ACHN (cell line): ENCODE data around the gene MROH2B.

ENCODE experiments used
- DNase-seq: peaks from one replicate; pipeline ENCODE4 v3.0.0-alpha.2; 2015
- in situ Hi-C: cut with HindIII; loops from 2 replicates; pipeline ENCODE4 v1.10.0; 2017; ENCODE audit warnings: low sequenced_read_pairs, low pct_ligation_motif_present, low pct_unique_long_range_greater_than_20kb

Gene MROH2B

DNA sequence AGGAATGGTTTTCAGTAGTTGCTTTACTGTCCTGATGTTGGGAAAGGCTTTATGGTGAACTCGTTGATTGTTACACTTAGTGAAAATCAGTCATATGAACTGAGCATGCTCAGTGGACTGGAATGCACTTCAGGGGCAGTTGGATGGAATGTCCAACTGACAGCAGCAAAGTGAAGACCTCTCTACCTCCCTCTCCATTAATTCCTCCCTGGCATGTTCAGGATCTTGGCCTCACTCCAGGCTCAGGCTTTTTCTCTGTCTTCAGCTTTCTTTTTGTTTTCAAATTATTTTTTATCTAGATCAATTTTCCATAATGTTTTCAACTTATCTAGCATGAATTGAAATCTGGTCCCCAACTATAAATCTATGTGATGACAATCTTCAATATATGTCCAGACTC, at the start of gene MROH2B:
MROH2B (minus strand) TSS at position 101 of the 400 bp plus-strand sequence. CDS start 490 bp downstream, outside the sequence.
- no peak for DNase-seq
- in situ Hi-C loops: no loop called here

DNA sequence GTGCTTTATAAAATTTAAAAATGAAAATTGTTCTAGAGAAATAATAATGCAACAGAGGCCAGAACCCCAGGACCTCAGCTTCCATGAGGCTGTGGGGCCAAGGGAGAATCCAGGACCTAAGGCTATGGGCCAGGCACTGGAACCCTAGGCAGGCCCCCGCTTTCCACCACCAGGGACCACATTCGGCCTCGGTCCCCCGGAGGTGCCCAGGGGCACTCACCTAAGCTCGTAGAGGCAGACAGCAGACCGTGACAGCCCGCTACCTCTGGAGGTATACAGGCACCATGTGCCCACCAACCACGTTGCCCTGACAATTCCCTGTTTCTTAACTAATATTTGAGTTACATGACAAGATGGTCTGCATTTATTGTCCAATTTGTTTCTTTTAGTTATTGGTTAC, 49.5 kb upstream of the MROH2B start:
- no peak for DNase-seq
- in situ Hi-C loops: no loop called here

DNA sequence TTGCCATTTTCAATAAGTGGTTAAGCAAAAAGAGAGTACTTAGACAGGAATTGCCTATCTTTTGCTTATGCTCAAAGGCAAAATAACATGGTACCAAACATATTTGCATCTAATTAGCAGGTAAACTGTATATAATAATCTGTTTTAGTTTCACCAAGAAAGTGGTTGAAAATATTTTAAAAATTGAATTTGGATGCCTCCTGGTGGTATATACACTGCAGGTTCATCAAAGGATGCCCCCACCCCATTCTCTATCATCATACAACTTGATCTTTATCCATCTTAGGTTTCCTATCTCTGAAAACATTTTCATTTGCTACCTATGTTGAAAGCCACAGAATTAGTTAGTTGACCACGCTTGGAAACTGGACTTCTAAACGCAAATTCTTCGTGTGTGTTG, 47.0 kb upstream of the MROH2B start:
- in situ Hi-C loops: no loop called here
- DNase-seq: no peak

DNA sequence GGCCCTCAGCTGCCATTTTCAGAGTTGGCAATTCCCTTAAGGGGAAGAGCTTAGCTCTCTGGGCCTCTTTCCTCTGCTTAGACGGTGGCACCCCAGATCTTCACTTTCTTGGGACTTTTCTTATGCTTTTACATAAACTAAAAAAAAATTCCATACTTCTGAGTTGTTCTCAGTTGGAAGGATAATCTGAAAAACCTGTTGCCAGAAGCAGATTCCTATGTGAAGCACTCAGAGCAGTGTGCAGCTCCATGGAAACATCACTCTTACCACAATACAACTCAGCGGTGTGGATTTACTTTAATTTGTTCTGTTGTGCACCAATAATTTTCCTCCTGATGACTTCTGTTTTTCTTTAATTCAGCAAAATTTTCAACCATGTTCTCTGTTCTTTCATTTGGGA, 44.1 kb upstream of the MROH2B start:
- in situ Hi-C loops: no loop called here

DNA sequence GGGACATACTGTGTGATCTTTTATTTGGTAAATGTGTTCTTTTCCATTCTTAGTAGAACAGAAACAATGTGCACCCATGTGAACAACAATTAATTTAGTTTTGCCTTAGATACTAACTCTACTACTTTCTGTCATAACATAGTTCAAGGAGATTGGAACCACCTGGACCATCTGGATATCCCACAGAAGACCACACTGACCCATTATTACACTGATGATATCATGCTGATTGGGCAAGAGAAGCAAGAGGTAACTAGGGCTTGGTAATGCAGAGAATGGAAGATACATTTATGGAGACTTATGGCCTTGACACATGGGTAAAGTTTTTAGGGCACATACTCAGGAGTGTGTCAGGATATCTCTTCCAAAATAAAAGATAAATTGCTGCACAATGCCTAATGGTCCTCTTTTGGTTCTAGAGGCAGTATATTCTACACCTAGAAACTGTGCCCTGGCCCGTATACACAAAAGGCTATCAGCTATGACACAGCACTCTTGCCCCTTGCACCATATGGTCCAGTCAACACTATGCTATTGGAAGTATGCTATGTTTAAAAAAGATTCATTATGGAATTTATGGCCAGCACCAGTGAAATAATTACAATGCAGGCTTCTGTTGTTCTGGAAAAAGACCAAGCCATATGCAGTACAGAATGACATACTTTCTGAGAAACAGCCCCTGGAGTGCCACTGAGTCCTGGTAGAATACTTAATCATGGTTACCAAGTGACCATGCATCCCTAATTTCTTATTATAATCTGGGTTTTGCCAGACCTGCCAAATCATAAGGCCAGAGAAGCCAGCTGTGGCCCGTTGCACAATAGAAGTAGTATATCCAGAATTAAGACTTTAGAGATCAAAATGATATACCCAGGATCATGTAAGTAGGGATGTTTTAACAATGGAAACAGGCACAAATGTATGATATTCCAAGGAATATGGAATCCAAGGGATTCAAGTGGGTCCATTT, 41.6 kb upstream of the MROH2B start:
- DNase-seq: no peak
- in situ Hi-C loops: no loop called here

More for the DNA sequence above, 44.1 kb upstream of the MROH2B start:
- DNase-seq: no peak

DNA sequence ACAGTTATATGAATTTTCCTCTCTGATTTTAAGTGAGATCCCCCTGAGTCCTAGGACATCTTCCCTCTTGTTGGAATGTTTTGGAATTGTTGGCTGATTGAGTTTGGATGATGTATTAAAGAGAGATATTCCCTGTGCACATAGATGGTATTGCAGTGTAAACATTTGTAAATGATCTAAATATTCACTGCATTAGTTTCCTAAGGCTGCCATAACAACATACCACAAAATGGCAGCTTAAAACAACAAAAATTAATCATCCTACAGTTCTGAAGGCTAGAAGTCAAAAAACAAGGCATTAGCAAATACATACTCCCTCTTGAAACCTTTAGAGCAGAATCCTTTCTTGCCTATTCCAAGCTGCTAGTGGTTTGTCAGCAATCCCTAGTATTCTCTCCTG, 38.0 kb upstream of the MROH2B start:
- no peak for DNase-seq
- in situ Hi-C loops: no loop called here

DNA sequence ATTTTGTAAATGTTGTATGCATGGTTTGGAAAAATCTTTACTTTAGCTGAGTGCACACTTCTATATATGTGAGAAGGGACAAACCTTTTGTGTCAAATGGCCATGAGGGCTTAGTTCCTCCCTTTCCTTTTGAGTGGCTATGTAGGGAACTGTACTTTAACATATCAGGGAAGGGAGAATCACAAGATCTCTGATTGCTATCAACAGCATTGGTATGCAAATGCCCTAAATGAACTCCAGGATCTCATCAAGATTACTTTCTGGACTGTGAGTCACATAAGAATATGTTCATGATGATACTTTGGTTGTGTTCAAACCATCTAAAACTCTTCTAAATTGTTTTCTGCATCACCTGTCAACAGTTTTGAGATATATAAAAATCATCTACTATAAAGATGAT, 31.2 kb upstream of the MROH2B start:
- in situ Hi-C loops: no loop called here

DNA sequence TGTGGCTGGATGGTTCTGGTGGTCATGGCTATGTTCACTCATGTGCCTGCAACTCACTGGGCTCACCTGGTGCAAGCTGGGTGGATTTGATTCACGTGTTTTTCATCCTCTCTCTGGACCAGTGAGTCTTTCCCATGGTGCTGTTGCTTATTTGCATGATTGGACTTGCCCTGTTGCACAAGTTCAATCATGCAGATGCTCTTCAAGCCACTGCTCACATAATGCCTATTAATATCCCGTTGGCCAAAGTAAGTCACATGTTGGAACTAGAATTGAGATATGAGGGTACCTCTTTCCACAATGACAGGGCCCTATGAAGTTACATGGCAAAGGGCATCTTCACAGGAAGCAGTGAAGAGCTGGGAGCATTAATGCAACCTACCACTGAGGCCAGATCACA, 26.5 kb upstream of the MROH2B start:
- no peak for DNase-seq
- in situ Hi-C loops: no loop called here

More for the DNA sequence above, 31.2 kb upstream of the MROH2B start:
- DNase-seq: no peak

DNA sequence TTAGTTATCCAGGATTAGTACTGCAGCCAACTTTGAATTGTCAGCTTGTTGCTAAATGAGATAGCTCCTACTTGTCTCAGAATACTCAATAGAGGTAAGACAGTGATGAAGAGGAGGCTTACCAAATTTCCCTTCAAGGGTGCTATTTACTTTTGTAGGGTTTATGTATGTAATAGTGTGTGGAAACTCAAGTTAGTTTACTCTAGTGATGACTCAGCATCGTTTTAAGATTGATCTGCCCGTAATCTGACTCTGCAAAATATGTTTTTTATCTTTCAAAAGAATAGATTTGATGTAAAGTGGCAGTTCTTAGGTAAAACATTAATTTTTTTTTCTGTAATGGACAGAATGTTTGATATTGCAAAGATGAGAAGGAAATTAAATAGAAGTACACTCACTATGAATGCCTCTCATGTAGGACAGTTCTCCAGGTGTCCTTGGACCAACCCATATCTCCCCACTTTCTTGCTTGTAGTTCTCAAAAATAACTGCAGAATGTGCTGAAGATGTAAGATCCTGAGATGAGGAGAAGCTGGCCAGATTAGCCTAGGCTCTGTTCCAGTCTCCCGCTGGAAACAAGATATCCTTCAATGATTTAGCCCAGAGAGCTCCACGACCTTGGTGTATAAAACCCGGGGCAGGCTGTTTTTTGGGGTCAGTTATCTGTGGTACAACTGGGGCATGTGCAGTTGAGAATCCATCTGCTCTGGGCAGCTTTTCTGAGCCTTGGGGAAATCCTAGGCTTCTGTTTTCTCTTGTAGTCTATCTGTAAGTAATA, 24.4 kb upstream of the MROH2B start:
- no peak for DNase-seq
- in situ Hi-C loops: no loop called here

DNA sequence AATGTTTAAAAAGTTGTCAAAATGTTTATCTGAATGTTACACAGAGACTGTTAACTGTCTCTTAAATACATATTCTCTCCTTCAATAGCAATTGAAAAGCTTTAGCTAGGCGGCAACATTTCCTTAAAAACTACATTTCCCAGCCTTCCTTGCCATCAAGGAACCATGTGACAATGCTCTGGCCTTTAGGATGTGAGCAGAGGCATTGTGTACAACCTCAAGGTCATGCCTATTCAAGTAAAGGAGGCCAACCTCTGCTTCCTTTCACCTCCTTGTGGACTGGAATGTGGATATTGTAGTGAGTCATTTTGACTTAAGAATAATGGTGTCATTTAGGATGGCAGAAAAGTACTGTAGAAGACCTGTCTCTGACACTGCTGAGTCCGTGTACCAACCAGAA, 23.7 kb upstream of the MROH2B start:
- DNase-seq: no peak
- in situ Hi-C loops: no loop called here

DNA sequence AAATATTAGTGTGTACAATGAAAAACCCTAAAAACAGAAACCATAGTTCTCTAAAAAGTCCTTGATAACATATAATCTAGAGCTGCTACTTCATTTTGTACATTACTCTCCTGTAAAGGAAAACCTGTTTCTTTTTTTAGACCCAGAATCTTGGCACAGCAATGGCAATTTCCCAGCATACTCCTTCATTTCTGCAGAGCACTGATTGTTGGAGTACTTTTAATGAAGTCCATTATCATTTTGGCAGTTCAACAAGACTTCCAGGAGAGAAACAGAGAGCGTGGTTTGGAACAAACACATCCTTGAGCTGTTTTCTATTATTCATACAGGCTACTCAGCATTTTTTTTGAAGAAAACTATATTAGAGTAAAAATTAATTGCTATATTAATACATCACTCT, 22.7 kb upstream of the MROH2B start:
- no peak for DNase-seq
- in situ Hi-C loops: no loop called here

DNA sequence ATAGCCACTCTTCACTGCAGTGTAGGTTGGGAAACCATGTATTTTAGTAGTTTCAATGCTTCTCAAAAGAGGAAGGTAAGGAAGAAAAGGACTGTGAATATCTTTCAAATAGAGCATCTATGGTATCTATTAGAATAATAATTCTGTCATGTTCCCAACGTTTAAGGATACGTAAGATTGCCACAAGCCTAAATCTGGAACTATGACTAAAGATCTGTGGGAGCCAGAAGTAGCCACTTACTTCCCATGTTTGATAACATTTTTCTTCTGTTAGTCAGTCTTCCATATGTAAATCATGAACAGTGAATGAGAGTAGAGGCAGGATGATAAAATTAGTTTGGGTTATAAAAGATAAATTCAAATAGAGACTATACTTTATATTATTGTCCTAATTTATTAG, 16.3 kb upstream of the MROH2B start:
- in situ Hi-C loops: no loop called here
- DNase-seq: no peak

DNA sequence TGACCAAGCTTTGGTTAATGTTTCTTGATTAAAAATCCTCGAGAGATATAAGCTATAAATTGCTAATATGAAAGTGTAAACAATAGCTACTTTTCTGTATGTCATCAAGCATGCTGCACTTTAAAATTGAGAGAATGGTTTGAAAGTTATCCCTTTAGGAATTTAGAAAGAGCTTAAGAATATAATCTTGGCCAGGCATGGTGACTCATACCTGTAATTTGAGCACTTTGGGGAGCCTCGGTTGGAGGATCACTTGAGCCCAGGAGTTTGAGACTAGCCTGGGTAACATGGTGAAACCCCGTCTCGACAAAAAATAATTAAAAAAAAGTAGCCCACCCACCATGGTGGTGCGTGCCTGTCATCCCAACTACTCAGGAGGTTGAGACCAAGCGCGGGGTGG, 12.2 kb upstream of the MROH2B start:
- in situ Hi-C loops: no loop called here

DNA sequence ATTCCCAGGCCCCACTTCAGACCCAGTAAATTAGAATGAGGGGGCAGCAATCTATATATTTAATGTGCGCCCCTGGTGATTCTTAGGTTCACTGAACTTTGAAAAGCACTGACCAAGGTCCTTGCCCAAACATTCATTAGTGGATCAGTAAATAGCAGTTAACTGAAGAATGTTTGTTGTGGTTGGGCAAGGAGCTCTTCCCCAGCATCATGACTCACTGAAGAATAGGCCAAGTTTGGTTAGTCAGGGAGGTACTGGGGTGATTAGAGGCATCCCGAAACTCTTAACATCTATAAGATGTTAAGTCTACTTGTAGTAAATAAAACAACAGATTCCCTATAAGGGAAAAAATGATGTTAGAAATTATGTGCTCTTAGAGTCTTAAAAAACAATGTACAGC, 833 bp upstream of the MROH2B start:
- DNase-seq: no peak
- in situ Hi-C loops: no loop called here

More for the DNA sequence above, 12.2 kb upstream of the MROH2B start:
- no peak for DNase-seq

DNA sequence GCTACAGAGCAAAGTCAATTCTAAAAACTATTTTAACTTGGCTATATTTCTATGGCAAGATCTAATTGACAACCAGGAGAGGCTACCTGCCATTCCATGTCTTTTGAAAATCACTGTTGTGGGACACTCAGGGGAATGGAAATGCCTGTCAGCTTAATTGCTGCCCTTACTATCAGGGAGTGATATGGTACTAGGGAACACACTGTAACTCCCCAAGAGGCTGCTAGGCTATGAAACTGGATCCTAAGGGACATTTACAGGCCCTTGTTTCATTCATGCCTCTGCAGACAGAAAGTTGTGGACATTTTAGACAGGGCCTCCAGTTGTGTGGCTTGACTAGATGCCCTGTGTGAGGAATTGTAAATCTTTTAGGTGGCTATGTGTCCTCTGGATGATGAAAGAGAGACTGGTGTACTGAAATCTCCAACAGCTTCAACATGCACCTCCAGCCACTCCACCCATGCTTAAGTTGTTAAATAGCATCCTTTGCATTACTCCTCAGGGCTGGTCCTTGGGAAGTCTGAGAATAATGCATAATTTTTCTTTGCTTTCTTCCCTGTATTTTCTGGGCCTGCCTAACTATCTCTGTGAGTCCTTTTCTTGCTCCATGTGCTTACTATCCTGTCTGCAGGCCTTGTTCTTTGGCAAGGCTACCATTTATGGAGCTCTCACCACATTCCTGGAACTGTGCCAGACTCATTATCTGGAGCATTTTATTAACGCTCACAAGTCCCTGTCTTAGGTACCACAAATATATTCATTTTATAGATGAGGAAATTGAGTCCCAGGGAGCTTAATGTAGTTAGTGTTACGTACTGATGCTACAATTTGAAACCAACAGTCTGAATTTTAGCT, 3.2 kb downstream of the MROH2B start:
- no peak for DNase-seq
- in situ Hi-C loops: no loop called here

DNA sequence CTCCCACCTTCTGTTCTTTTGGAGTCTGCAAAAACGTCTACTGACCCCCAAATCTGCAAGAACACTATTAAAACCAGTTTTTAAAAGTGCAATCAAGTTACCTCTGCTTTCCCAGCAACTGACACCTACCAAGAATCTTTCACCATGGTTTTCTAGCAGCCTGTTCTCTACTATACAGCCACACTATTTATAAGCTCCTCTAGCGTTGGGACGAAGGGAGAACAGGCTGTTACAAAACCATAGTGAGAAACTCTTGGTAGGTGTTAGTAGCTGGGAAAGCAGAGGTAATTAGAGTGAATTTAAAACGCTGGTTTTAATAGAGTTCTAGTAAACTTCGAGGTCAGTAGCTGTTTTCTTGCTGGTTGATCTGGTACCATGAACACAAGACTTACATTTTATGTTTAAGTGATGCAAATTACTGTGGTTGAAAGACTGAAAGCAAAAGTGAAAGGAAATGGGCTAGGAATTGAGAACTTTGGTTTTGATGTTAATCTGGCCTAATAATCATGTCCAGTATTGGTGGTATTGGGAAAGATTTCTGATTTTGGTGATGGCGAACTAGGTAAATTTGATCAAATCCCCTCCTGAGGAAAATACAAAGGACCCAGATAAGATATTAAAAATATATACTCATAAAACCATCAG, 5.3 kb downstream of the MROH2B start:
- in situ Hi-C loops: no loop called here
- DNase-seq: no peak

DNA sequence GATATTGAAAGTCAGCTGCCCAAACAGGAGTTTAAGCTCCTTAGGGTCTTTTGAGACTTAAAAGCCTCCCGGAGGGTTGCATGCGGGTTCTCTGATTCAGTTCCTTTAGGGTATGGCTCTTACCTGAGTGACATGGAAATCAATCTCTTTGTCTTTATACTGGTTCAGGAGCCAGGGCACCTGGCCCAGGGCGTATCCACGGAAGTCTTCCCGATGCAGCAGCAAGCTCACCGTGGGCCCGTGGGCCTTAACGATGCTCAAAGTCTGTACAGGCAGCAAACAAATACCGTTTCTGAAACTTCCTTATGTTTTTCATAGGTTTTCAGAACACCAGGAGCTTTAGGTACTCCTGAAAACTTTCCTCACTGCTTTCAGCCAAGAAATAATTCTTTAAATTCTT, 13.2 kb downstream of the MROH2B start:
- no peak for DNase-seq
- in situ Hi-C loops: no loop called here

DNA sequence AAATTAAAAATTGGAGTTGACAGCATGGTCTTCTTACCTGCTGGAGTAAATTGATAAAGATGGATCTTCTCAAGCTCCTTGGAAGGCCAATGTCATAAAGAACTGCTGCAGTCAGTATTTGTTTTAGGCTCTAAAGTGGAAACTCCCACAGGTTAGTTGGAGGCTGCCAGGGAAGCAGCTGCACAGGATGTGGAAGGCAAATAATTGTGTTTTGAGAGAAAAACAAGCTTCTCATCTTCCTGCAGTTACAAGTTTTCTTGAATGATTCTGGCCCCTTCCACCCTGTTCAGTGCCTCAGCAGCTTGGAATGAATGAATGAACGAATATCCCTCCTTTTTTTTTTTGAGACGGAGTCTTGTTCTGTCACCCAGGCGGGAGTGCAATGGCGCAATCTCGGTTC, 13.9 kb downstream of the MROH2B start:
- in situ Hi-C loops: no loop called here
- no peak for DNase-seq
